HG02588 (cell line): ENCODE data around the gene ARHGEF4.
"Not testable (repeated sequence)": the region's sequence is repeated elsewhere in the genome, so short reads cannot be mapped to it uniquely, and the experiment has no call there.

Experiments used
- ATAC-seq: cut with Tn5 transposase; IDR thresholded peaks from one replicate; pipeline ENCODE4 v1.9.1; 2021; ENCODE audit warnings: mild to moderate bottlenecking, moderate library complexity; ENCODE audit not compliant: unreplicated experiment

Gene ARHGEF4

GRCh38 chr2:130882991-130883390, 46.3 kb downstream of the ARHGEF4 start:
- no peak for ATAC-seq

DNA sequence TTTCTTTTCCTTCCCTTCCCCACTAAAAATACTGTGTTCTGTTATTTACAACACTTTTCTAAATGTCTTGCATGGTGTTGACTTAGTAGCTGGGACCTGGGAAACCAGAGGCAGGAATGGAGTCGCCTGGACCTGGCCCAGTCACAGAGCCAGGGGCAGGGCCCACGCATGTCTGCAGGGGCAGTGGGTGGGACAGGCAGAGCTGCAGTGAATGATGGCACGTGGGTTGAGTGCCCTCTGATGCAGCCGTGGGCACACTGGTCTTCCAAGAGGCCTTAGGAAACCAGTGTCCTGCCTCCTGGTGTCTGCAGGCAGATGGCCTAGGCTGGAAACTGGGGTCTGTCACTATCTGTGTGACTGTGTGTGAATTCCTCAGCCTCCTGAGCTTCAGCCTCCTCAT, 46.8 kb downstream of the ARHGEF4 start:
- ATAC-seq, result no peak

- no peak for ATAC-seq
Observed at GRCh38 chr2:130884013-130884412, 47.3 kb downstream of the ARHGEF4 start.

GRCh38 chr2:130884503-130884902, 47.8 kb downstream of the ARHGEF4 start:
- ATAC-seq, result no peak

GRCh38 chr2:130887643-130888042, 50.9 kb downstream of the ARHGEF4 start:
- no peak for ATAC-seq

DNA sequence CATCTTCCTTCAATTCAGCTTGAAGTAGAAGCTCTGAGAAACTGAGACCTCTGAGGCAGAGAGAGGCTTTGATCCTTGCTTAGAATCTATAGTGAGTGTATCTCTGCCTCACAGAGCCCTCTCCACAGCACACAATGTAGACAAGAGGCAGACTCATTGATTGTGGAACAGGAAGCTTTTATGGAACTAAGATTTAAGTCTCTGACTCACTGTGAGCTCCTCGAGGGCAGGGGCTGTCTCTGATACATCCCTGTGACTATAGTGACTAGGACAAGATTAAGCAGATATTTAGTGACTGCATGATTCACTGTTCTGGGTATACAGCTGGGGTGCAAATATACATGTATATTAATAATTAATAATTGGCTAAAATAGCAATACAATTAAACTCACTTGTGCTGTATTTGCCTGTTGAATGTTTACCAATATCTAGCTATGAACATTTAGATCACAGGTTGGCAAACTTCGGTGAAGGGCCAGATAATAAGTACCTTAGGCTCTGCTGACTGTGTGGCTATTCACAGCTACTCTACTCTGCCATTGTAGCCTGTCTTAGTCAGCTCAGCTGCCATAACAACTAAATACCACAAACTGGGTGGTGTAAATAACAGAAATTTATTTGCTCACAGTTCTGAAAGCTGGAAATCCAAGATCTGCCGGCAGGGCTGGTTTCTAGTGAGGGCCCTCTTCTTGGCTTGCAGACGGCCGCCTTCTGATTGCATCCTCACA, 54.4 kb downstream of the ARHGEF4 start:
- ATAC-seq, result no peak

DNA sequence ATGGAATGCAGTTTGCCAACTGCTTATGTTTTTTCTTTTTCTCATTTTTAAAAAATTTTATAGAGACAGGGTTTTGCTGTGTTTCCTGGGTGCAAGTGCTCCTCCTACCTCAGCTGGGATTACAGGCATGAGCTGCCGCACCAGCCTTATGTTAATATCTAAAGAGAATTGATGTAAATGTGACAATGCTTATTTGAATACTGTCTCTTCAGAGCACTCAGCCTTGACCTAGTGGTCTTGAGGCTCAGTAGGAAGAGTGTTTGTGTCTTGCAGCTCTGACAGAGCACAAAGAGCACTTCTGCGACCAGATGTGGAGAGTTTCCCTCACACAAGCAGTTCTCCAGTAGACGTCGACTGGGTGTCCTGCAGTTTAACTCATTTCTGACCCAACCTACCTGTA, 55.3 kb downstream of the ARHGEF4 start:
- ATAC-seq, result no peak

DNA sequence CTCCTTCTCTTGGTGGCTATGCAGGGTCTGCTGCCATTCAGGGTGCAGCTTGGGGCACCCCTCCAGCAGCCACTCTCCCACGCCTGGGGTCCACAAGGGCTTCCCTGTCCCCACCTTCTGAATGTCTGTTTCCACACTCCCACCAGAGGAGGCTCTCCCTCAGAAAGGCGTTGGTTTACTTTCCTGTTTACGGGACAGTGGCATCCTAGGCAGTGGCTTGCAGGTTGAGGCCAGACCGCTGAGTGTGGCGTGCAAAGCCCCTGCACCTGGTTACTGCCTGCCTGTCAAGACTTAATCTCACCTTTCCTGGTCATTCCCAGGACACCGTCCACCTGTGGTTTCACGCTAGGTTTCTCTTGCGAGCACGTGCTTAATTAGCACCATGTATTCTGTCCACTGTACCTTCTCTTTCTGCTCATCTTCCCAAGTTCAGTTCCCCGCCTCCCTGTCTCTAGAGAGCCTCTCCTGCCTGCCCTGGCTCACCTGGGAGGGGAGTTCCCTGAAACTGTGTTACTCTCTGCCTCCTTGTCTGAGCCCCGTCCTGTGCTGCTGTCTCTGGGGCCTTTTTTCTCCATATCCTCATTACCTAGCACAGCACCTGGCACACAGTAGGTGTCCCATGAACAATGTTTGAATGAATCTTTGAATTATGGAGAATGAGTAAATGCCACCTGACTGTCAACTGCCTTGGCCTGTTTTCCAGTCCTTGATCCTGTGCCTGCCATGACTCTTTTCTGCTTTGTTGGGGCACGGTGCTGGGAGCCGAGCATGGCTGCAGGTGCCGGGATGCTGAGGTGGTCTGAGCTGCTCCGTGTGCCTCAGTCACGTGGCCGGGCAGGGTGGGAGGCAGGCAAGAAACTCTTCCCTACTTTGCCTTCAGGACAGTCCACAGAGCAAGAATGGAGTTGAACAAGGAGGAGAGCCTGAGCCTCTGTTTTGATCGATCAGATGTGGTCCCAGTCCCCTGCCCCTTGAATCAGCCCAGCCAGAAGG, 56.4 kb downstream of the ARHGEF4 start:
- ATAC-seq, result no peak

DNA sequence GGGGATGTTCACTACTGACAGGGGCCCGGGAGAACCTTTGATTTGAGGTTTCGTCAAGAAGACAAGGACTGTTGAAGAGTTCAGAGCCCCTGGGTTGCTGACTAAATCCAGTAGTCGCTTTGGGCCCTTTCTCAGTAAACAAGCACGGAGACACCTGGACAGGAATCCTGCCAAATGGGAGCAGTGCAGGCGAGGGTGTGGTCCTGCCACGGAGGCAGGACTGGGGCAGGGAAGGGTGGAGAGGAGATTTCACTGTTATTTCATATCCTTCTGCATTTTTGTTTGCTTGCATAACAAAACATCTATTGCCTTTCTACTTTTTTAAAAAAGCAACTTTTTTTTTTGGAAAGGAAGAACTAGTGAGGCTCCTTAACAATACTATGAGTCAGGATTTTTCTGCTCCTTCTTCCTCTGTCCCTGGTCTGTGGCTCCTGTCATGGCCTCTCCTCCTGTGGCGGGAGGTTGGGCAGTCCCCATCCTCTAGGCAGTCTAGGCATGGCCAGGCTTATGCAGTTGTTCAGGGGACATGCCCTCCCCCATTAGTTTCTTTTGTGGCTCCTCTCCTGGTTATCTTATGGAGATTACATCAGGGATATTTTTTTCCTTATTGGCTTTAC, 57.7 kb downstream of the ARHGEF4 start:
- no peak for ATAC-seq

DNA sequence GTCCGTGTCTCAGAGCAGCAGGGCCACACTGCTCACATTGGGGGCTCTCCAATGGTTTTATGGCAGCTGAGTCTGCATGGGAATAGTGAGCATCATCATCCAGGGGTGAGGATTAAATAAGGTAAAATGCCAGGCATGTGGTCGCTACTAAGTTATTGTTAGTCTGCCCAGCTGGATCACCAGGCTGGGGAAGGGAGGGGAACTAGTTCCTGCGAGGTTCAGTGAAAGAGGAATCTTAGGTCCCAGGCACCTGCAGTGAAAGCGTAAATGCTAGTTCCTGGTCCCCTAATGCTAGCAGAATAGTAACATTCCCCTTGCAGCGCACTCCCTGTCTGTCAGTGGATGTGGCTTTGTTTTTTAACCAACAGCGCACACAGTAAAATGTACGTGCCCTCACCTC, 60.1 kb downstream of the ARHGEF4 start:
- no peak for ATAC-seq

DNA sequence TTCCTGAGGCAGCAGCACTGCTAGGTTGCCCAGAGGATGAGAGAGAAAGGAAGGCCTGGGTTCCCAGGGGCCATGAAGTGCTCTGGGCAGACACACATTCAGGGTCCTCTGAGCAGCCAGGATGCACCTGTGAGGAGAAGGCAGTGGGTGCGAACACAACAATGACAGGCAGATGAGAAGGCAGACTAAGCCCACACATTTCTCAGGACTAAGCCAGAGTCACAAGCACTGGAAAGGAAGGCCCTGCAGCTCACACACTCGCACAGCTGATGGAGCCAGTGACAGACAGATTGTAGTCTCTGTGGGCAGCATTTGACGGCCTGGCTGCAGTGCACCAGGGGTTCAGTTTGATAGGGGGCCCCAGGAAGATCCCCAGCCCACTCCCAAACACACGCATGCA, 61.8 kb downstream of the ARHGEF4 start:
- ATAC-seq, result no peak

DNA sequence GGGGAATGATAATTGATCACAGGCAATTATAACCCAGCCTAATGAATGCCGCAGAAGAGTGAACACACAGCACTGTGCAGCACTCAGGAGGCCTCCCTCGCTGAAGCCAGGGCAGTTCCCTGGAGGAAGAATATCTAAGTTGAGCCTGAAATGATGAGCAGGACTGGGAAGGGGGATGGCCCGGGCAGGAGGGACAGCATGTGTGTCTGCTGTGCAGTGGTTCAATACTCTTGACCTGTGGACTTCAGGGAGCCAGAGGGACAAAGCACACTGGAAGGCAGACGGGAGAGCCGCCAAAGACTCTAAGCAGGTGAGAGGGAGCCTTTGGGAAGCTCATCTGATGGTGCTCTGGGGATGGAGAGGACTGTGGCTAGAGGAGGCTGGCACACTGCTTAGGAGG, 62.6 kb downstream of the ARHGEF4 start:
- no peak for ATAC-seq

DNA sequence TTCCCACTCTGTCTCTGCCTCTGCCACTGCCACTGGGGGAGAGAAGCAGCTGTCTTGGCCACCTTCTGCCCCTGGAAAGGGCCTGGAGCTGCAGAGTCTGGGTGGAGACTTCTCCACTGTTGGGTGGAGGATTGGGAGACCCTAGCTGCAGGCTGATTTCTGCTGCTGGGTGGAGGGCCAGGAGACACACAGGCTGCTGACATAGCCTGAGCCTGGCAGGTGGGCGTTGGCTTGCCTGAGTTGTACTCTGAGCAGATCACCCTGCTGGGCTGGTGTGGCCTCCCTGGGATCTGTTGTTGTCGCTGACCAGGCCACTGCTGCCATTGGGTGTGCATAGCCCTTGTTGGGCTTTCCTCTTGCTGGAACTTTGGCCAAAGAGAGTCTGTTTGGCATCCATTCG, 64.3 kb downstream of the ARHGEF4 start:
- no peak for ATAC-seq

DNA sequence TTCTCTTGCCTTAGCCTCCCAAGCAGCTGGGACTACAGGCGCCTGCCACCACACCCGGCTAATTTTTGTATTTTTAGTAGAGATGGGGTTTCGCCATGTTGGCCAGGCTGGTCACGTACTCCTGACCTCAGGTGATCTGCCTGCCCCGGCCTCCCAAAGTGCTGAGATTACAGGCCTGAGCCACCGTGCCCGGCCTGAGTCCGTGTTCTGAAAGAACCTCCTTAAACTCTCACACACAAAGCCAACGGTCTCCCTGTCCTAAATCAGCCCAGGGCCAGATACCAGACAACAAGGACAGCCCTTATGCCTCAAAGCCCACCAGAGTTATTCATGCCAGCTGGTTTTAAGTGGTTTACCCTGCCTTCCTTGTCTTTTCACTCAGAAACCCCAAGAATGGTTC, 64.9 kb downstream of the ARHGEF4 start:
- not testable (repeated sequence) for ATAC-seq

DNA sequence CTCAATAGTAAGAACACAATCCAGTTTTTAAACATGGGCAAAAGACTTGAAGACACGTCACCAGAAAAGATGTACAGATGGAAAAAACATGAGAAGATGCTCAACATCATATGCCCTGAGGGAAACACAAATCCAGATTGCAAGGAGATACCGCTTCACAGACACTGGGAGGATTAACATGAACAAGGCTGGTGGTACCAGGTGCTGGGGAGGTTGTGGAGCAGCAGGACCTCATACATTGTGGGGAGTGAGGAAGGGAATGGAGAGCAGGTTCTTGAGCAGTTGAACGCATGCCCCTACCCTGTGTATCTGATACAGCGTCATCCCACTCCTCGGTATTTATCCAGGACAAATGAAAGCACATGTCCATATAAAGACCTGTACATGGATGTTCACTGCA, 72.1 kb downstream of the ARHGEF4 start:
- ATAC-seq, result no peak

GRCh38 chr2:130910931-130911330, 74.2 kb downstream of the ARHGEF4 start:
- no peak for ATAC-seq

- ATAC-seq, result no peak
Observed at GRCh38 chr2:130911482-130911881, 74.8 kb downstream of the ARHGEF4 start.

- no peak for ATAC-seq
Observed at GRCh38 chr2:130911996-130912395, 75.3 kb downstream of the ARHGEF4 start.

DNA sequence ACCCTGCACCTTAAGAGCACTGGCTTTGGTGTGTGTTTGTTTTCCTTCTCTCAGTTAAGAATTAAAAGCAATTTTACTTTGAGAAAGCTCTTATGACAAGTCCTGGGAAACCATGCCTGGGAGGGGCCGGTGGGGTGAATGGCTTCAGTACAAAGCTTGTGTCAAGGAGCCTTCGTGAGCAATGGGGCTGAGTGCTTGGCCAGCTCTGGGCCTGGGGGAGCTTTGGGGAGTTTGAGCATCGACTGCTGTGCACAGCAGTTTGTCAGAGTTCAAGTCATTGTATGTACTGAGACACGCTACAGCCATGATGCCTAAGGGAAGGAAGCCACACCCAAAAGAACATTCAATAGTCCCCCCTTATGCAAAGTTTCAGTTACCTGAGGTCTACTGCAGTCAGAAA, 75.8 kb downstream of the ARHGEF4 start:
- no peak for ATAC-seq

GRCh38 chr2:130913891-130914290, 77.2 kb downstream of the ARHGEF4 start:
- ATAC-seq, result no peak

DNA sequence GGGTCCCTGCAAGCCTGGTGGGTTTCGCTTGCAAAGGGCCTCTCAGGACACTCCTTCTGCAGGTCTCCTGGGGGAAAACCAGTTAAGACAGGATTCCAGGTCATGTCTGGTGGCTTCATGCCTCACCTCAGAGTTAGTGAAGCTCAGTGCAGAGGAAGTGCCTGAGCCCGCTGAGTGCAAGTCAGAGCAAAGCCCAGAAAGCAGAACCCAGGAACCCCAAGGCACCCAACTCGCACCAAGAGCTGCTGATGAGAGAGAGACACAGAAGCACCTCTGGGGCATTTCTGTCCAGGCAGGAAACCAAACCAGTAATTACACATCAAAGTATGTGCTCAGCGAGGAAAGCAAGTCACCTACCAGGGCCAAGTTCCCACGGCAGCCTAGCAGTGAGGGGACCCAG, 78.4 kb downstream of the ARHGEF4 start:
- no peak for ATAC-seq
